ENCODE measurements around the gene ANKS1A.
"Not testable (repeated sequence)": the region's sequence is repeated elsewhere in the genome, so short reads cannot be mapped to it uniquely, and the experiment has no call there.

Gene ANKS1A

DNA sequence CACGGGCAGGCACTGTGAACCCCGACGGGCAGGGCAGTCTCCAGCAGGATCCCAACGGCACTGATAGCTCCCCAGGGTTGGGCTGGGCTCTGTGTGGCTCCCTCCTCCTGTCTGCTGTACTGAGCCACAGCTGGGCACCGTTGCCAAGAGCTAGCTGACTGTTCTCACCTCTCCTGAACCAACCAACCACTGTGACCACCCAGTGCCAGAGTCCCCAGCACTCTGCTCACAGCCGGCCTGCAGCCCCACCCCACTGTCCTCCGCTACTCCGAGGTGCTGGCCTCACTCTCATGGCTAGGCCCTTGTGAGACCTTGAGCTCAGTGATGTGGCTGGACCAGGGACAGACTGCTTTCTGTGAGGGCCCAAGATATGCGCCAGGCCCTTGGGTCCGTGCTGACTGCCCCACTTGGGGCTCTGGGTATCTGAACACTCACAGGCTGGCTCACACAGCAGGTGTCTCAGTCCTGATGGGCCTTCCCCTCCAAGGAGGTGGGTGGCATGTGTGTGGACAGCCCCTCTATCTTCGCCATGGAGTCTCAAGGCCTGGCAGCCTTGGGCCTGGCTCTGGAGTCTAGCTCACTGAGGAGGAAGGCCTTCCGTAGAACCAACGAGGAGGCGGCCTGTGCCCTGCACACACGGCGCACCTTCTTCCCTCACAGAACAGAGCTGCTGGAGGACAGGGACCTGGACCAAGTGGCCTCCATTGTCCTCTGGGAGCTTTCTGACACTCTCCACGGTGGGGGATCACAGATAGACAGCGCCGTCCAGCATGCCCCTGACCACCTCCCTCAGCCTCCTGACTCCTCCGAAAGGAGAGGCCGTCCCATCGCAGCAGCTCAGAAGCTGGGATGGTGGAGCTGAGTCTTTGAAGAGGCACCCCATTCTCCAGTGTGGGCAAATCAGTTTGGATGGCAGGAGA is 198.6 kb downstream of the ANKS1A start:
- DNase-seq = no peak

DNA sequence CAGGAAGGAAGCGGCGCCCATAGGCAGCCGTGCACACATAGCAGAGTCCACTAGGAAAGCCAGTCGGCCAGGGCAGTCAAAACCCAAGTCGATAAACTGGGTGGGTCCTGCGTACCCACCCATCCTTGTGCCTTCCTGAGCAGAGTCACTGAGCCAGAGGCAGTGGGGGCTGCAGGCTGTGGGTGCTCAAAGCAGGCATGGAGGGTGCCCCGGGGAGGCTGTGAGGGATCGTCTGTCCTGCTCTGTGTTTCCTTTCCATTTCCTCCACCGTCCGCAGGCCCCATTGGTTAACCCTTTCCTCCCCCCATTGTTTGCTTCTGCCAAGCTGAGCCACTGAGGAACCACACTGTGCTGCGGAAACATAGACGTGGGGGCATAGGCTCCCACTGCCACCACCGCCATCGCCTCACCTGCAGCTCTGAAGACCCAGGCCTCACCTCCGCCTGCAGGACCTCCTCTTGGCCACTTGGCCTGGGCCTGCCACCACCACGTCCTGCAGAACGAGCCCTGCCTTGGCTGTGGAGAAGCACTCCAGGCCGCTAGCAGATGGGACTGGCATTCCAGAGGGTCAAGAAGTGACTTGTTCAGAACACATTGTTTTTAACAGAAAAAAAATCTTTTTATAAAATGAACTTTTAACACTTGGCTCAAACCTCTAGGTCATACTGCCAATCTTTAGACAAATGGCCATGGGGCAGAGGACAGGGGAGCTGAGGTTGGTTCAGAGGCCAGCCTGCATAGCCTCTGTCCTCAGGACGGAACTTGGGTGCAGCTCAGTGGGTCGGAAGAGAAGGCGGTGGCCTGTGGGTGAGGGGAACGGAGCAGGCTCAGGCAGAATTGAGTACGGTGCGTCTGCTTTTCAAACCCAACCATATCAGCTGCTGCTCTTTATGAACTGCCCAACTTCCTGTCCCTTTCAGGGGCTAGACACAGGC is 199.5 kb downstream of the ANKS1A start:
- DNase-seq = no peak

DNA sequence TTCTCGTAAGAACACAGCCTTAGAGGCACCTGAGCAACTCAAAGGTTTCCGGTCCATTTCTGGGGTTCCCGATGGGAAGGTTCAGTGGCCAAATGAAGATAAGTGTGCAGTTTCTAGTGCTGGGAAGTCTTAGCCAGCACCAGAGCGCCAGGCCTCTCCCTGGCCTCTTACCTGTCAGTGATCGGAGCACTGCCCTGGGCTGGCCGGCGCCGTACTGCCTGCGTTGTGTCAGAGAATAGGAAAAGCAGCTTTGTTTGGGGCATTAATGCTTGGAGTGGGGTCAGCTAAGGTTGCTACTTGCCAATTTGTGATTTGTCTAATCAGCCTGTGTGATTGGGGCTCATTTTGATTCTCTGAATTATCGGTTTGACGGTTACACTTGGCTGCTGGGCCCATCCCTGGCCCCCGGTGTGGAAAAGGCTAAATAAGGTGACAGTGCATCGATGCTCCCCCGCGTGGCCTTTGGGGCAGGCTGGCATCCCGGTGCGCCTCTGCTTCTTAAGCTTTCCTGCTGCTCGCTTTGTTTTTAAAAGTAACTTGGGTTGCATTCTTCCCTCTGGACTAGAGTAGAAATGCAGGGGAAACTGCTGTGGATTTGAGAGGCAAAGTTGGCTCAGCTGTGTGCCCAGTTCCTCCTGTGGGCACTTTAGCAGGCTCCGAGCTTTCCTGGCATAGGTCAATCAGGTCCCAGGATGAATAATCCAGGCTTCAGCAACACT is 200.3 kb downstream of the ANKS1A start:
- no peak for DNase-seq

DNA sequence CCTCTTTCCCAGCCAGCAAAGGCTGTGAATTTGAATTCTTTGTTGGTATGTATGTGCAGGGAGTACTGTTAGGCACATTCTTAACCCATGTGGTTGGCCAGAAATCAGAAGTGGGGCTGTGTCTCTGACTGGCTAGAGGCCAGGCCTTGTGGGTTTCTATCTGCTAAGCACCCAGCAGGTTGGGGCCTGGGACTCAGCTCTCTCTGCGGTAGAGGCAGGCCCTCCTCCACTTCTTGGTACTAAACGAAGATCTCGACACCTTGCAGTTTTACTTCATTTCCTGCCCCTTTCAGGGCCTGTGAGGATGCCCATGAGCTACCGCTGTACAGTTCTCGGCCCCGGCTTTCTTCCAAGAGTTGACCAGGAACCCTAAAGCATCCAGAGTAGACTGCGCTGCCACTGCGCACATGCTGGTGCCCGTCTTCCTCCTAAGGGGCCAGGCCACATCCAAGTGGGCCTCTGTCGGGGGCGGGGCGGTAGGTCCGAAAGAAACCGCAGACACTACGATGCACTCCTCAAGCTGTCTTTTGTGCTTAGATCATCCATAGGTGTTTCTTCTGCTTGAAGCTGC is 201.0 kb downstream of the ANKS1A start:
- no peak for DNase-seq

DNA sequence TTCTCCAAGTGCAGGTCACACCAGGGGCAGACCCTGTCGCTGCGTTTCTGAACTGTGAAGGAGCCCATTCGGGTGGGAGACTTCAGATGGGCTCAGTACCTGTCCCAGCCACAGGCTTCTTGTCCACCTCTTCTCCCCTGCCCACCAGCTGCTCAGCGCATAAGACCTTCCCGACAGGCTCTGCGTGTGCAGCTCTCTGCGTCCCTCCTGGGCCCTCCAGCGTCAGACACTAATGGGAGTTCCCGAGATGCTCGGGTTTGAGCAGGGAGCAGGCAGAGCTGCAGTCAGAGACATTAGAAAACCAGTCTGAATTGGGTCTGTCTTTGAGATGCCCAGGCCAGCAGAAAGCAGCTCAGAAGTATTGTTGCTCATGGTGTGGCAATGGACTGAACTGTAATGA is 201.7 kb downstream of the ANKS1A start:
- no peak for DNase-seq

DNA sequence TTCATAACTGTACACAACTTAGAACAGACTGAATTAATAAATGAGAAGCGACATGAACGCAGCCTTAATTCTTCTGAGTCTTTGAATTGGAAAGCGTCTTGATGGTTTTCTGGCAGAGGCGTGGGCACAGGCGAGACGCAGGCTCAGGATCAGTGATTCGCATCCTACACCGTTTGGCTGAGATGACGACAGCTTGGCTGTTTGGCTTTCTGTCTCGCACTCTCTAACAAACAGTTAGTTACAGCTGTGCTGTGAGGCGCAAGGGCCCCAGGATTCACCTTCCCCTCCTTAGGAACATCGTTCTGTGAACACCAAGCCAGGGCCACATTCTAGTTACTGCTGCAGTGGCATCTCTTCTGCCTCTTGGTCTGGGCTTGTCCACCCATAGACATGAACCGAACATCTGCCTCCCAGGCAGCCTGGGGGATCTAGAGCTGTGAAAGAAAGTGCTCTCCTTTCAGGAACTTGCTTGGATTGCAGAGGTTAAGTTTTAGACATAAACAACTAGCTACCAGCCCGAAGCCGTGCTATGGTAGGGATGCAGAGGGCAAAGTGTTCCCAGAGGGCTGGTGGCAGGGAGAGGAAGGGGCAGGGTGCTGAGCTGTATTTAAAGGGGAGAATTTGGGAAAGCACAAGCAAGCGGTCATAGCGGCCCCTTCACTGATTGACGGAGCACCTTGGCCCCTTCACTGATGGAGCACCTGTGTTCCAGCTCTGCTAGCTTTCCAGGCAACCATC is 202.5 kb downstream of the ANKS1A start:
- DNase-seq = no peak

DNA sequence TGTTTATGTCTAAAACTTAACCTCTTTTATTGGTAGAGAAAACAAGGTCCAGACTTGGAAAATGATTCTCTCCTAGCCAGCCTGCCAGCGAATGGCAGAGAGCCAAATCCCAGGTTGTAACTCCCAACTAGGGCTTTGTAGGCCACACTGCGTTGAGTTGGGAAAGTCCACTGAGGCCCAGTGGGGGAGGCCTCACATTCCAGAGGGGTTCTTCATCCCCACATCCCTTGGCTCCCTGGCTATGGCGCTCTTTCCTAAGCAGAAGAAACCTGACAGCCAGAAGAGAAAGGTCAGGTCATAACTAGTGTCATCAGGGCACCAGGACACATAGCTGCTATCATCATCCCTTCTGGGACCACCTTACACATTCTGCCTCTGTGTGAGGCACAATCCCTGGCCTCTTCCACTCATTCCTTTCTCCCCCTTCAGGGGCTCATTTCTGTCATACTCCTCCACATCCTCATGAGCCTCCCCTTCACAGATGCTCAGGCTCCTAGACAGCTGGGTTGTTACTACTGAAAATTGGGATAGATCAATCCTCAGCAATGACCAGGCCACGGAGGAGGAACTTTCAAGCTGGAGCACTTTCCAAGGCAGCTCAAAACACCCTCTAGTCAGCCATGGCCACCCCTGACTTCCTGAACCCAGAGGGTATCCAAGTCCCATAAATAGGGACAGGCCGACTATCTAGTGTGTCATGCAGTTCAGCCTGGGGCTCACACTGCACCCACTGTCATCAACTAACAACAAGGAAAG is 203.5 kb downstream of the ANKS1A start:
- DNase-seq = no peak

DNA sequence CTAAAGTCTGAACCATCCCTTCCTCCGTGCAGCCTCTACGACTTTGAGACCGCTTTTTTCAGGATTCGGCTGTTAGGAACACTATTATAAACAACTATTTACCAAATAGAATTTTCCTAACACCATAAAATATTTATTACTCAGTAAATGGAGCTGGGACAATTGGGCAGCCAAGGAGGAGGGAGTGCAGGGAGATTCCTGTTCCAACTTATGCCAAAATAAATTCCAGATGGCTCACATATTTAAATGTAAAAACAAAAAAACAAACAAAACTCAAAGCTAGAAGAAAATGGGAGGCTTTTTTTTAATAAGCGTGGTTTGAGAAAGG is 204.0 kb downstream of the ANKS1A start:
- no peak for DNase-seq

DNA sequence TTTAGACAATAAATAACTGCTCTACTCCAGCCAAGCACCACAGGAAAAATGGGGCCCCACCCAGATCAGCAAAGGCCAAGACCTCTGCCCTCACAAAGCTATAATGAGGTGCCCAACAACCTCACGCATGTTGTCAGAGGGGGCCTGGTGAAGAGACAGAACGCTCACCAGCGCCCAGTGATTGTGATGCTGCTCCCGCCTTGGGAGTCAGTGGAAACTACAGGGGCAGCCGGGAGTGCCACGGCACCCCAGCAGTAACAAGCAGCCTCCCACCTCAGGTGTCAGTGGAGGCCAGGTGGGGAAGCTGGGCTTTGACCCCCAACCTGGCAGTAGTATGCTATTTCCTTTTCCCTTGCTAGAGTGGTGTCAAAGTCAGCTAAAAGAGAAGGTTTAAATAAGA is 204.7 kb downstream of the ANKS1A start:
- DNase-seq = no peak

DNA sequence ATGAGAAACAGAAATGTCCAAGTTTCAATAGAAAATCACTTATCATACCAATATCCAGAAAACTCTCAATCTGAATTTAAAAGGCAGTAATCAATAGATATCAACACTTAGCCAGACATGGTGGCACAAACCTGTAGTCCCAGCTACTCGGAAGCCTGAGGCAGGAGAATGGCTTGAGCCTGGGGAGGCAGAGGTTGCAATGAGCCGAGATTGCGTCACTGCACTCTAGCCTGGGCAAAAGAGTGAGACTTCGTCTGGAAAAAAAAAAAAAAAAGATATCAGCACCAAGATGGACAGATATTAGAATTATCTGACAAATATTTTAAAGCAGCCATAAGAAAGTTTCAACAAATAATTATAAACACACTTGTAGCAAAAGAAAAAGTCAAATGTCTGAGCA is 205.1 kb downstream of the ANKS1A start:
- DNase-seq = no peak

DNA sequence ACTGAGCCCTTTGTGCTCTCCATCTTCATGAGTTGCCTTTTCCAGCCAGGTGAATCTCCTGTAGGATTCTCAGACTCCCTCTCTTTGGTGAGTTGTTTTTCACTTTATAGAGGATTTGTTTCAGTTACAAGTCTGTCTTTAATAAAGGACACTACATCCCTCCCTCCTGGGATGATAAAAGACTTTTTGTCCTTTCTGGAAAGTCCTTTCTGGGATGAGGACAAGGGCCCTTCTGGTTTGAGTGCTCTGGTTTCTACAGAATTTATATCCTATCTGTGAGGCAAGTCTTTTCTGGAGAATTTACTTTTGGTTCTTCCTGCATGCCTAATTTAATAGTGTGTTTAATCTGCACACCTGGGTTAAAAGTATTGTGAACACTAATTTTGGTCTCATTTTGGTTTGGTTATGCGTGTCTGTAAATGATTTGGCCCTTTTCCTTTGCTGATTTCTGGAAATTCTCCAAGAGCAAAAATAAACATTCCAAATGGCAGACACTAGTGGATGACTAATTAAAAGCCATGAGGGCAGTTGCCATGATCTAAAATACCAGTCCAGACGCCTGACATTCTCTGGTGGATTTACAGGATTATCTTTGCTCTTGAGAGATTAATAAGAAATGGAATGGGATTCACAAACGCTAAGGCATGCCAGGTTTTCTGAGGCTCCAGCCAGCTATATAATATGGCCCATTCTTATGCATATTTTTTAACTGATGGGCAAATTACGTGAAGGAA is 207.2 kb downstream of the ANKS1A start:
- DNase-seq = no peak

DNA sequence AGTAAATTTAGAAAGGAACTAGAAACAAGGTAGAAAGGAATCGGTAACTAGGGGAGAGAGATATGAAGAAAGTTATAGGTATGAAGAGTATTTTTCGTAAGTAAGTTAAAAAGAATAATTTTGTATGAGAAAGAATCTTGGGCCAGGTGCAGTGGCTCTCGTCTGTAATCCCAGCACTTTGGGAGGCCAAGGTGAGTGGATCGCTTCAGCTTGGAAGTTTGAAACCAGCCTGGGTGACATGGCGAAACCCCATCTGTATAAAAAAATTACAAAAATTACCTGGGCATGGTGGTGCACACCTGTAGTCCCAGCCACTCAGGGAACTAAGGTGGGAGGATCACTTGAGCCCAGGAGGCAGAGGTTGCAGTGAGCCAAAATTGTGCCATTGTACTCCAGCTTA is 210.1 kb downstream of the ANKS1A start:
- DNase-seq = no peak

DNA sequence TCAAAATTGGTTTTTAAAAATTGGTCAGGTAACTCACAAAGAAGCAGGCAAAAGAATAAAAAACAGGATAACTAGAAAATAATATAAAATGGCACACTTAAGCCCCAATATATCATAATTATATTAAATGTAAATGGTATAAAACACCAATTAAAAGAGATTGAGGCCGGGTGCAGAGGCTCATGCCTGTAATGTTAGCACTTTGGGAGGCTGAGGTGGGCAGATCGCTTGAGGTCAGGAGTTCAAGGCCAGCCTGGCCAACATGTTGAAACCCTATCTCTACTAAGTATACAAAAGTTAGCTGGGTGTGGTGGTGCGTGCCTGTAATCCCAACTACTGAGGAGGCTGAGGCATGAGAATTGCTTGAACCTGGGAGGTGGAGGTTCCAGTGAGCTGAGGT is 216.0 kb downstream of the ANKS1A start:
- DNase-seq = no peak

DNA sequence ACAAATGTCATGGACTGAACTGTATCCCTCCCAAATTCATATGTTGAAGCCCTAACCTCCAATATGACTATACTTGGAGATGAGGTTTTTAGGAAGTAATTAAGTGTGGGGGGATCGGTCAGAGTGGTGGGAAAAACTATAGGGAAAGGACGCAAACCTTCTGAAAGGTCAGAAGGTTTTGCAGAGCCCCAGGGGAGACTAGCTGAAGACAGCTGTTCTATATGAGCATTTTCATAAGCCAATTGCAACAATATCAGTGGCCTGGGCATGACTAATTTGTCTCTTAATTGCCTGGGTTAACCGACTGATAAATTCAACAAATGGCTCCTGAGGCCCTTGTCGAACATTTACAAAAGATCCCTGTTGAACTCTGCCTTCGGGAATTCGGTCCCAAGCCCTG is 217.0 kb downstream of the ANKS1A start:
- not testable (repeated sequence) for DNase-seq

DNA sequence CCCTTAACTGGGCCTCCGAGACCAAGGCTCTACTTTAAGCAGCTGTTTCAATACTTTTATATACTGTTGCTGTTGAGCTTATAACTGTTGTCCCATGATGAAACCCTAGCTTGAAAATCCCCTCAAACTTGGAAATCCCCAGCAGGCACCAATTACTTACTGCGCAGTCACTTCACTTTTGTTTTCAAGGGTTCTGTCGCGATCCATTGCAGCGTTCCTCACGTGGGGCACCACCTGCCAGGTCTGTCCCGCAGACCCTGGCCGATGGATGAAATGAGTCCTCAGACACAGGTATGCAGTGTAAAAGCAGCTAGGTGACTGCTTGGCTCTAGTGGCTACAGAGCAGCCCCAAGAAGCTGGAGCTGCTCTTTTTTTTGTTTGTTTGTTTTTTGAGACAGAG is 218.2 kb downstream of the ANKS1A start:
- not testable (repeated sequence) for DNase-seq

DNA sequence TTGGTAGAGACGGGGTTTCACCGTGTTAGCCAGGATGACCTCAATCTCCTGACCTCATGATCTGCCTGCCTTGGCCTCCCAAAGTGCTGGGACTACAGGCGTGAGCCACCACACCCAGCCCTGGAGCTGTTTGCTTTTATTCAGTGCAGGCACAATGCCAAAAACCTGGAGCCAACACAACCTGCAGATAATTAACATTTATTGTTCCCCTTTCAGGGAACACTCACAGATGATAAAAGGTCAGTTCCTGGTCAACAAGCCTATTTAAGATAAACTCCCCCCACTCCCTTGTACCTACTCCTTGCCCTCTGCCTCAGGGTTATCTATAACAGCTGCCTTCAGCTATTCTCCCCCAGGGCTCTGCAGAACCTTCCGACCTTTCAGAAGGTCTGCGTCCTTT is 218.7 kb downstream of the ANKS1A start:
- not testable (repeated sequence) for DNase-seq

DNA sequence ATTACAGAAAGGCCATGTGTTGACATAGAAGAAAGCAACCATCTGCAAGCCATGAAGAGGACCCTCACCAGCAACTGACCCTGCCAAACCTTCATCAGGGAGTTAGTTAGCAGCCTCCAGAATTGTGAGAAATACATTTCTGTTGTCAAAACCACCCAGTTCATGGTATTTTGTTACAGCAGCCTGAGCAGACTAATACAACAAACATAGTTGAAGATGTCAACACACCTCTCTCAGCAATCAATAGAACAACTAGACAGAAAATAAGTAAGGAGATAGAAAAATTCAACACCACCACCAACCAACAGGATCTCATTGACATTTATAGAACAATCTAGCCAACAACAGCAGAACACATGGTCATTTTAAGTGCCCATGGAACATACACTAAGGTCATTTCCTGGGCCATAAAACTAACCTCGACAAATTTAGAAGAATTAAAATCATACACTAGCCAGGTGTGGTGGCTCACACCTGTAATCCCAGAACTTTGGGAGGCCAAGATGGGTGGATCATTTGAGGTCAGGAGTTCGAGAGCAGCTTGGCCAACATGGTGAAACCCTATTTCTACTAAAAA is 219.3 kb downstream of the ANKS1A start:
- DNase-seq = no peak

DNA sequence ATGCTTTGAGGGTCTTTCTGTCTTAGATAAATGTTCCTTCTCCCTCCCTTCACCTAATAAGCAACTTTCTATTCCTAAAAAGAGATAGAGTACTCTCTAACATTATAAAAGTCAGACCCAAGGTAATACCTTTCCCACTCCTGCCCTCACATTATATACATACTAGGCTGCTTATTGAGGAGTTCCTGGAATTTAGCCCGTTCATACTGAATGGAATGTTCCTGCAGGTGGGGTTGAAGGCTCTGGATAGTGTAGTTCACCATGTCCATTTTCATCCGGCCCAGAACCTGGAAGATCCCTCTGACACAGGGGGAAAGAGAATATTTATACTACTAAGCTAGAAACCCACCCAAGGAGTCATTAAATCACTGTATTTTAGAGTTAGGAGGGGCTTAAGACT is 231.7 kb downstream of the ANKS1A start:
- no peak for DNase-seq

DNA sequence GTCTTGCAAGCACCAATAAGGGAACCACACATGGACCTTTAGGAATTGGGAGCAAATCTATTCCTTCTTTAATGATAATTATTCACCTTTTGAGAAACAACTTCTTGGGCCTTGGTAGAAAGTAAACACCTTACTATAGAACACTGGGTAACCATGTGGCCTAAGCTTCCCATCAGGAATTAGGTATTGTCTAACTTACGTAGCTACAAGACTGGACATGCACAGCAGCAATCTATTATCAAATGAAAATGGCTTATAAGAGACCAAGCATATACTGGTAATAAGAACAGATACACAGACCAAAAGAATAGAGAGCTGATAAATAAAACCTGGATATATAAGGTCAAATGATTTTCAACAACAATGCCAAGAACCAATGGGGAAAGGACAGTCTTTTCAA is 235.3 kb downstream of the ANKS1A start:
- no peak for DNase-seq

DNA sequence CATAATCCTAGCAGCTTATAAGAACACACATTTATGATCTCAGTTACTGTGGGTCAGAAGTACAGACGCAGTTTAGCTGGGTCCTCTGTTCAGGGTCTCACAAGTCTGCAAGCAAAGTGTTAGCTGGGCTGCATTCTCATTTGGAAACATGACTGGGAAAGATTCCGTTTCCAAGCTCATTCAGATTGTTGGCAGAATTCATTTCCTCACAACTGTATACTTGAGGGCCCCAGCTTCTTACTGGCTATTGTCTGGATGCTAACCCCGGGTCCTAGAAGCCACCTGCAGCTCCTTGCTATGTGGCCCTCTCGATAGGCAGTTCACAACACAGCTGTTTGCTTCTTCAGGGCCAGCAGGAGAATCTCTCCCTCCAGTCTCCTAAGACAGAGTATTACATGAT is 239.0 kb downstream of the ANKS1A start:
- no peak for DNase-seq
